ENCODE data around the gene SLC6A5.
"Not testable (repeated sequence)": the region's sequence is repeated elsewhere in the genome, so short reads cannot be mapped to it uniquely, and the experiment has no call there.

SLC6A5 gene

DNA sequence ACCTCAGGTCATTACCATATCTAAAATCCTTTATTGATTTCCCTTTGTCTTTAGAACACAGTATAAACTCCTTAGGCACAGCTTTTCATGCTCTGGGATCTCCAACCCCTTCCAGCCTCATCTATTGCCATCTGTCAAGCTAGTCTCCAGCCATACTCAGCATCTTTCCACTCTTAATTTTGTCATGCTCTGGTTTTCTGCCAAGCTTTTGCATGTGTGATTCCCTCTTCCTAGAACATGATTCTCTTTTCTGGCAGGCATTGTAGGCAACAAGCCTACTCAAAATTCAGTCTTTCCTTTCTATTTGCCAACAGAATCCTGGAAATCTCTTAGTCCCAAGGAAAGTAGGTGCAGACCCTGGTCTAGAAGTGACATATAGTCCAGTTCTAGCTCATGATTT lies 35.5 kb upstream of the SLC6A5 start:
- Histone ChIP-seq H3K4me2 (ENCODE audit: low read length) (no peak overlapping the region), H4K20me1 (ENCODE audit: insufficient read depth, low read length) (no peaks in the 10 kb centered on the region), H3K4me1 (ENCODE audit: insufficient read depth, low read length, severe bottlenecking) (no peaks in the 10 kb centered on the region), H3K79me2 (ENCODE audit: insufficient read depth, low read length) (no peaks in the 10 kb centered on the region), H3K9me3 (ENCODE audit: low read length) (no peaks in the 10 kb centered on the region), H3K36me3 (ENCODE audit: insufficient read depth, low read length) (no peaks in the 10 kb centered on the region), H3K9me2 (ENCODE audit: low read depth, low read length) (no peaks in the 10 kb centered on the region), H3K4me3 (ENCODE audit: low read depth, low read length, poor library complexity, severe bottlenecking) (no peak overlapping the region), H3K27me3 (ENCODE audit: insufficient read depth, low read length) (no peaks in the 10 kb centered on the region), H2AFZ (ENCODE audit: low read length) (no peak overlapping the region), H3F3A (ENCODE audit: insufficient read depth, low read length) (no peaks in the 10 kb centered on the region), H3K9ac (ENCODE audit: low read length) (no peak overlapping the region), H3K27ac (ENCODE audit: low read depth, low read length, poor library complexity, severe bottlenecking) (no peak overlapping the region)
- TF ChIP-seq, protein P1, sequence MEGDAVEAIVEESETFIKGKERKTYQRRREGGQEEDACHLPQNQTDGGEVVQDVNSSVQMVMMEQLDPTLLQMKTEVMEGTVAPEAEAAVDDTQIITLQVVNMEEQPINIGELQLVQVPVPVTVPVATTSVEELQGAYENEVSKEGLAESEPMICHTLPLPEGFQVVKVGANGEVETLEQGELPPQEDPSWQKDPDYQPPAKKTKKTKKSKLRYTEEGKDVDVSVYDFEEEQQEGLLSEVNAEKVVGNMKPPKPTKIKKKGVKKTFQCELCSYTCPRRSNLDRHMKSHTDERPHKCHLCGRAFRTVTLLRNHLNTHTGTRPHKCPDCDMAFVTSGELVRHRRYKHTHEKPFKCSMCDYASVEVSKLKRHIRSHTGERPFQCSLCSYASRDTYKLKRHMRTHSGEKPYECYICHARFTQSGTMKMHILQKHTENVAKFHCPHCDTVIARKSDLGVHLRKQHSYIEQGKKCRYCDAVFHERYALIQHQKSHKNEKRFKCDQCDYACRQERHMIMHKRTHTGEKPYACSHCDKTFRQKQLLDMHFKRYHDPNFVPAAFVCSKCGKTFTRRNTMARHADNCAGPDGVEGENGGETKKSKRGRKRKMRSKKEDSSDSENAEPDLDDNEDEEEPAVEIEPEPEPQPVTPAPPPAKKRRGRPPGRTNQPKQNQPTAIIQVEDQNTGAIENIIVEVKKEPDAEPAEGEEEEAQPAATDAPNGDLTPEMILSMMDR (IDR thresholded peaks at IDR 0.05; ENCODE audit: low read length), result no peak
- no peak for TF ChIP-seq EZH2 (IDR thresholded peaks at IDR 0.05; ENCODE audit: borderline replicate concordance, low read length)

DNA sequence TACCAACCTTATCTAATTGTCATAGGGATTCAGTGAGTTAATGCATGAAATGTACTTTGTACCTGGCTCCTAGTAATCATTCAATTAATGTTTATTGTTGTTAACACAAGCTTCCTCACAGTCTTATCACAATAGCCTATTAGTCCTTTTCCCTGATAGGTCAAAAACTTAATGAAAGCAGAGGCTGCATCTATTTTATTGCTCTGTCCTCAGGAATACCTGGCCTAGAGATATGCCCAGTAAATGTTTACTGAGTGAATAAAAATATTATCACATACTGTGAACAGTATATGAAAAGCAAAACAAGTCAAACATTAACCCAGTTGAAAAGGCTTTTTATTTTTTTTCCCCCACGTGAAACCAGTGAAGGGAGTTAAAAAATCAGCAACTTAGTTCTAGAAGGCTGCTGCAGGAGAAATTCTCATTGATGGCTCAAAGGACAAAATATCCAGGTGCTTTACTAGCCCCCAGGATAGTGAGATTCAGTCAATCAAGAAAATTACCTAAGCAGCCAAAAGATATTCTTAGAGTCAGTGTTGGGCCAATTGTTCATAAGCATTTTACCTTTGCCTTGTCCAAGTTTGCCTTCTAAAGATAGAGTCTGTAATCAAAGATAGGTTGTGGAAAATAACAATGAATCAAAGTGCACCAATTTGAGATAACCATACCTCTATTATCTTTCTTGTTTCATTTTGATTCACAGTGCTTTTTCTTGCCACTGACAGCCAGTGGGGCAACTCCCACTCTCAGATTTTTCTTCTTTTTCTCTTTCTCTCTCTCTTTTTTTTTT lies 34.4 kb upstream of the SLC6A5 start:
- H3K79me2 ChIP-seq (ENCODE audit: insufficient read depth, low read length), result no peaks in the 10 kb centered on the region
- no peak overlapping the region for H3K27ac ChIP-seq (ENCODE audit: low read depth, low read length, poor library complexity, severe bottlenecking)
- no peaks in the 10 kb centered on the region for H3F3A ChIP-seq (ENCODE audit: insufficient read depth, low read length)
- no peaks in the 10 kb centered on the region for H3K27me3 ChIP-seq (ENCODE audit: insufficient read depth, low read length)
- H3K4me1 ChIP-seq (ENCODE audit: insufficient read depth, low read length, severe bottlenecking), result no peaks in the 10 kb centered on the region
- H4K20me1 ChIP-seq (ENCODE audit: insufficient read depth, low read length), result no peaks in the 10 kb centered on the region
- TF ChIP-seq, protein P1 (IDR thresholded peaks at IDR 0.05; ENCODE audit: low read length), result no peak
- TF ChIP-seq EZH2 (IDR thresholded peaks at IDR 0.05; ENCODE audit: borderline replicate concordance, low read length), result no peak
- H3K4me2 ChIP-seq (ENCODE audit: low read length), result no peak overlapping the region
- no peak overlapping the region for H2AFZ ChIP-seq (ENCODE audit: low read length)
- no peaks in the 10 kb centered on the region for H3K9me2 ChIP-seq (ENCODE audit: low read depth, low read length)
- no peak overlapping the region for H3K9ac ChIP-seq (ENCODE audit: low read length)
- no peaks in the 10 kb centered on the region for H3K9me3 ChIP-seq (ENCODE audit: low read length)
- no peaks in the 10 kb centered on the region for H3K36me3 ChIP-seq (ENCODE audit: insufficient read depth, low read length)
- no peak overlapping the region for H3K4me3 ChIP-seq (ENCODE audit: low read depth, low read length, poor library complexity, severe bottlenecking)

DNA sequence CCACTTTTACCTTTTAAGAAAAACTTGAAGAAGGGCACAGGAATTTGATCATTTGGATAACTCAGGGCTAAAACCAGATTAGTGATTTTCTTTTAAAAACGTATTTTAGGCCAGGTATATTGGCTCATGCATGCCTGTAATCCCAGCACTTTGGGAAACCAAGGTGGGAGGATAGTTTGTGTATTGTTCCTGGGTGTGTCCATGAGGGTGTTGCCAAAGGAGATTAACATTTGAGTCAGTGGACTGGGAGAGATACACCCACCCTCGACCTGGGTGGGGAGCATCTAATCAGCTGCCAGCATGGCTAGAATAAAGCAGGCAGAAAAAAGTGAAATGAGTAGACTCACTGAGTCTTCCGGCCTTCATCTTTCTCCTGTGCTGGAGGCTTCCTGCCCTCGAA lies 33.3 kb upstream of the SLC6A5 start:
- not testable (repeated sequence) for H3K9me2 ChIP-seq (ENCODE audit: low read depth, low read length); H3K36me3 ChIP-seq (ENCODE audit: insufficient read depth, low read length); H3K27ac ChIP-seq (ENCODE audit: low read depth, low read length, poor library complexity, severe bottlenecking); H3K4me2 ChIP-seq (ENCODE audit: low read length); H3K4me3 ChIP-seq (ENCODE audit: low read depth, low read length, poor library complexity, severe bottlenecking); H3K9ac ChIP-seq (ENCODE audit: low read length); H3K79me2 ChIP-seq (ENCODE audit: insufficient read depth, low read length); H2AFZ ChIP-seq (ENCODE audit: low read length); H3K4me1 ChIP-seq (ENCODE audit: insufficient read depth, low read length, severe bottlenecking); H3F3A ChIP-seq (ENCODE audit: insufficient read depth, low read length); H3K9me3 ChIP-seq (ENCODE audit: low read length); H3K27me3 ChIP-seq (ENCODE audit: insufficient read depth, low read length); H4K20me1 ChIP-seq (ENCODE audit: insufficient read depth, low read length)

Measured in OCI-LY1 (cell line).